A549 (cell line): ENCODE results near the gene TRIM26. TPM values are rescaled to one million over a fixed set of nuclear protein-coding genes. Genes with fewer than 3 reads are reported as not detected.

Experiments used
- ATAC-seq, 2 experiments: fragments of 200-7000 bp in 1 of 2; fragments of >200 bp in 1 of 2; cut with Nextera tagmentation in 1 of 2; cut with Tn5 transposase in 1 of 2; 3 replicates each; pipeline versions ENCODE4 v1.8.0 to v1.9.1; 2018 to 2020; ENCODE audit warnings: mild to moderate bottlenecking in 1 of 2, moderate library complexity in 1 of 2
- CTCF ChIA-PET: fragments of 300-600 bp; sonication (Branson Sonifier 250); formaldehyde crosslinking; extraction: SDS; loops from one replicate; lab custom pipeline; 2021; ENCODE audit warnings: antibody characterized with exemption, inconsistent platforms; lab: Yijun Ruan, JAX
- POLR2A ChIA-PET: fragments of 350-600 bp; formaldehyde crosslinking; extraction: SDS; loops from one replicate; lab custom pipeline; 2021; ENCODE audit warnings: antibody characterized with exemption, inconsistent platforms; lab: Yijun Ruan, JAX
- DNase-seq, 2 experiments: peaks; one replicate each; pipeline versions ENCODE4 v3.0.0 to v3.0.0-alpha.2; 2011 to 2016; ENCODE audit warnings: low read depth in 1 of 2, low spot score in 1 of 2
- FAIRE-seq: peaks from 2 replicates; lab custom pipeline; 2011; peaks lifted over from hg19 to GRCh38; lab: Jason Lieb, UNC
- H3K27ac ChIP-seq, 2 experiments: fragments of >200 bp; sonication (Bioruptor Twin); formaldehyde crosslinking; 3 replicates each; pipeline ENCODE4 v1.5.1; 2016 to 2017
- H3K4me1 ChIP-seq: fragments of >200 bp; sonication (Bioruptor Twin); formaldehyde crosslinking; 3 replicates; pipeline ENCODE4 v1.6.1; 2016
- H3K4me2 ChIP-seq: fragments of >200 bp; sonication (Bioruptor Twin); formaldehyde crosslinking; 3 replicates; pipeline ENCODE4 v1.6.1; 2016
- H3K4me3 ChIP-seq: fragments of >200 bp; sonication (Bioruptor Twin); formaldehyde crosslinking; 3 replicates; pipeline ENCODE4 v1.5.1; 2016
- H3K9me3 ChIP-seq: fragments of >200 bp; sonication (Bioruptor Twin); formaldehyde crosslinking; 3 replicates; pipeline ENCODE4 v1.6.1; 2016
- EHF ChIP-seq: fragments of 250-450 bp; sonication (Bioruptor Pico); IDR thresholded peaks from 2 replicates; pipeline ENCODE4 v1.5.0; 2020; ENCODE audit warnings: mild to moderate bottlenecking
- EHMT2 ChIP-seq: fragments of 200-600 bp; sonication (generic); IDR thresholded peaks from 2 replicates; pipeline ENCODE4 v1.6.1; 2016; ENCODE audit warnings: antibody characterized with exemption, low read depth, mild to moderate bottlenecking, moderate library complexity
- FOSB ChIP-seq: fragments of 250-450 bp; sonication (Bioruptor Pico); IDR thresholded peaks from 2 replicates; pipeline ENCODE4 v1.5.0; 2020; ENCODE audit warnings: mild to moderate bottlenecking, moderate library complexity
- FOXS1 ChIP-seq: fragments of 250-450 bp; sonication (Bioruptor Pico); IDR thresholded peaks from 2 replicates; pipeline ENCODE4 v1.5.0; 2020; ENCODE audit warnings: mild to moderate bottlenecking, moderate library complexity
- HDAC2 ChIP-seq: fragments of 200-600 bp; sonication (generic); IDR thresholded peaks from 2 replicates; pipeline ENCODE4 v1.6.1; 2016
- HOXB13 ChIP-seq: fragments of 250-450 bp; sonication (Bioruptor Pico); IDR thresholded peaks from 2 replicates; pipeline ENCODE4 v1.5.0; 2020; ENCODE audit warnings: low read depth, mild to moderate bottlenecking, moderate library complexity
- JUNB ChIP-seq: fragments of >200 bp; sonication (Bioruptor Twin); formaldehyde crosslinking; IDR thresholded peaks from 2 replicates; pipeline ENCODE4 v1.6.1; 2016
- RAD21 ChIP-seq, 2 experiments: fragments of >200 bp in 1 of 2; sonication (Bioruptor Twin) in 1 of 2; formaldehyde crosslinking in 1 of 2; IDR thresholded peaks in 1 of 2; conservative IDR thresholded peaks in 1 of 2; 2 replicates in 1 of 2; 3 replicates in 1 of 2; pipeline ENCODE4 v1.6.1; 2012 to 2018; ENCODE audit warnings: inconsistent platforms in 1 of 2
- RARB ChIP-seq: fragments of 250-450 bp; sonication (Bioruptor Pico); IDR thresholded peaks from 2 replicates; pipeline ENCODE4 v1.8.0; 2021; ENCODE audit warnings: mild to moderate bottlenecking, moderate library complexity
- RFX5 ChIP-seq: fragments of 450-650 bp; IDR thresholded peaks from 2 replicates; pipeline ENCODE4 v1.7.1; 2014; ENCODE audit warnings: antibody characterized with exemption, mild to moderate bottlenecking, moderate library complexity
- SMC3 ChIP-seq: fragments of >200 bp; sonication (Bioruptor Twin); formaldehyde crosslinking; IDR thresholded peaks from 3 replicates; pipeline ENCODE4 v1.6.1; 2018; ENCODE audit warnings: inconsistent platforms
- SREBF2 ChIP-seq: fragments of 450-650 bp; IDR thresholded peaks from 2 replicates; pipeline ENCODE4 v1.6.1; 2014; ENCODE audit warnings: mild to moderate bottlenecking, moderate library complexity
- WGBS: methylation state at CpG from one replicate; pipeline ENCODE4 v1.1.6; 2017; ENCODE audit errors: missing lambda C conversion rate; 5-methylcytosine and 5-hydroxymethylcytosine counted together
- polyA plus RNA-seq, 4 experiments: library from polyadenylated mRNA; depleted of rRNA in 3 of 4; stranded (reverse); fragments of >200 nt; fragmentation: RNase III in 1 of 4; extraction: RNeasy Plus Mini Kit Qiagen cat#74134 plus additional on column Dnase treatment in 1 of 4; gene quantifications; 2 replicates in 3 of 4; 3 replicates in 1 of 4; pipeline ENCODE4 v1.2.3, GENCODE V29; 2011 to 2017
- TF ChIP-seq, protein P1 (sequence below): IDR thresholded peaks from 2 replicates; pipeline ENCODE4 v1.6.1; 2012
- TF ChIP-seq, protein P2 (sequence below): fragments of >200 bp; sonication (Bioruptor Twin); formaldehyde crosslinking; IDR thresholded peaks from 3 replicates; pipeline ENCODE4 v1.5.1; 2016
- TF ChIP-seq, protein P3 (sequence below): fragments of 200-600 bp; sonication (generic); IDR thresholded peaks from 2 replicates; pipeline ENCODE4 v1.6.1; 2016; ENCODE audit warnings: antibody characterized with exemption, mild to moderate bottlenecking, moderate library complexity
- TF ChIP-seq, protein P4 (sequence below): fragments of 250-450 bp; sonication (Bioruptor Pico); IDR thresholded peaks from 2 replicates; pipeline ENCODE4 v1.5.0; 2021; ENCODE audit warnings: mild to moderate bottlenecking, moderate library complexity, borderline replicate concordance
- TF ChIP-seq, protein P5 (sequence below): IDR thresholded peaks from 2 replicates; pipeline ENCODE4 v1.6.1; 2012; ENCODE audit warnings: low read depth, borderline replicate concordance
- TF ChIP-seq, protein P6 (sequence below): fragments of 150-350 bp; IDR thresholded peaks from 2 replicates; pipeline ENCODE4 v1.6.1; 2014; ENCODE audit warnings: low read depth, mild to moderate bottlenecking, low read length

Gene TRIM26
- polyA plus RNA-seq, 2 of the 4 experiments (the other 2 are of a cell fraction) = 30.4 TPM

DNA sequence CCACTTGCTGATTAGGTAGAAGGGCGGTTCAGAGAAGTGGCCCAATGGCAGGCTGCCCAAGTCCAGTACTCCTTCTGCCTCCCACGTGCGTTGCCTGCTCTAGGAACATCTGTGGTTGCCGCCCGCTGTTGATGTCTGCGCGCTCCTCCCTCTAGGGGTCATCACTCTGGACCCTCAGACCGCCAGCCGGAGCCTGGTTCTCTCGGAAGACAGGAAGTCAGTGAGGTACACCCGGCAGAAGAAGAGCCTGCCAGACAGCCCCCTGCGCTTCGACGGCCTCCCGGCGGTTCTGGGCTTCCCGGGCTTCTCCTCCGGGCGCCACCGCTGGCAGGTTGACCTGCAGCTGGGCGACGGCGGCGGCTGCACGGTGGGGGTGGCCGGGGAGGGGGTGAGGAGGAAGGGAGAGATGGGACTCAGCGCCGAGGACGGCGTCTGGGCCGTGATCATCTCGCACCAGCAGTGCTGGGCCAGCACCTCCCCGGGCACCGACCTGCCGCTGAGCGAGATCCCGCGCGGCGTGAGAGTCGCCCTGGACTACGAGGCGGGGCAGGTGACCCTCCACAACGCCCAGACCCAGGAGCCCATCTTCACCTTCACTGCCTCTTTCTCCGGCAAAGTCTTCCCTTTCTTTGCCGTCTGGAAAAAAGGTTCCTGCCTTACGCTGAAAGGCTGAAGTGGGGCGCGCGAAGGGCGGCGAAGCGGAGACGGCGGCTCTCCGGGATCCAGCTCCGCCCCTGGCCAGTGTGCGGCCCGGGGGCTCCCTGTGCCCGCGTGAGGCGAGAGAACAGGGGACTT lies 41.3 kb downstream of the TRIM26 start (continued):
- no peak for TF ChIP-seq HOXB13 (CRISPR knock-in tag)

DNA sequence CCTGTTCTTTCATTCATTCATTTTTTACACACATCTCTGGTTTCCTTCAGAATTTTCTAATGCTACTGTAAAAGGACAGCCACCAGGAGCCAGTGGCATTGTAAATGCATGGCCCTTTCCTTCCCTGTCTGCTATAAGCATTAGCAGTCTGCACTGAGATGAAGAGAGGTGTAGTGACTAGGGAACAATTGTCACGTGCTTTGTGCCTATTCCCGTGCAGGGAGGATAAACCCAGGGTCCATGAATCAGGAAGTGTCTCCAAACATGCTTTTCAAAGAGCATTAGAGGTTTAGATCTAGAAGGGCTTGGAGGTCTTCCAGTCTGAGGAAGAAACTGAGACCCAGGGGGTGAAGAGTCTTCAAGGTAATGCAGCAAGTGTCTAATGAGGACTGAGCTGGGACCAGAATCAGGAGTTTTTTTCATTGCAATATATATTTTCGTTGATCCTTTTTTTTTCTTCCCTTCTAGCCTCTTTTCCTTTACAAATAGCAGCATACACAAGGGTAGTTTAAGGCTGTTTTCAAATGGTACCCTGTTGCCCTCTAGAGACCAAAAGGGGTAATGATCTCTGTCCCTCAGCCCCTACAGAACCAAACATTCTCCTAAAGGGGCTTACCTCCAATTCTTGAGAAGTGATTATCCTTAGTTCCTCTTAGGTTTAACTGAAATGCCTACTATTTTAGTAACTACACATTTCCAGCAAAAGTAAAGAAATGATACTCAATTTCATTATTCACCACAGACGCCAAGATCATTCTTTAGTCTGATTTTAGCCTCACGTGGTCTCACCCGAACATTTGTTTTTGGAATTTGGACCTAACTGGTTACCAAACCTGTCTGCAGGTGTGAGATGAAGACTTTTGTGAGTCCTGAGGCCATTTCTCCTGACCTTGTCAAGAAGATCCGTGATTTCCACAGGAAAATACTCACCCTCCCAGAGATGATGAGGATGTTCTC lies 43.3 kb downstream of the TRIM26 start:
- CTCF ChIA-PET = interaction anchor here (0.7 to 2.2 kb wide), 9 partner anchors 36 to 309 kb away, joined by 3 to 16 read pairs (median 4); no protein-coding TSS in a partner anchor
- no peak for TF ChIP-seq FOXS1 (CRISPR knock-in tag)
- peak; percentile 77 to 81 for TF ChIP-seq RAD21 (conservative IDR thresholded peaks at IDR 0.05 in 1 of 2, IDR thresholded peaks at IDR 0.05 in 1 of 2)
- TF ChIP-seq SMC3 = peak; percentile 74
- TF ChIP-seq, protein P1, sequence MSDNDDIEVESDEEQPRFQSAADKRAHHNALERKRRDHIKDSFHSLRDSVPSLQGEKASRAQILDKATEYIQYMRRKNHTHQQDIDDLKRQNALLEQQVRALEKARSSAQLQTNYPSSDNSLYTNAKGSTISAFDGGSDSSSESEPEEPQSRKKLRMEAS = no peak
- TF ChIP-seq, protein P2, sequence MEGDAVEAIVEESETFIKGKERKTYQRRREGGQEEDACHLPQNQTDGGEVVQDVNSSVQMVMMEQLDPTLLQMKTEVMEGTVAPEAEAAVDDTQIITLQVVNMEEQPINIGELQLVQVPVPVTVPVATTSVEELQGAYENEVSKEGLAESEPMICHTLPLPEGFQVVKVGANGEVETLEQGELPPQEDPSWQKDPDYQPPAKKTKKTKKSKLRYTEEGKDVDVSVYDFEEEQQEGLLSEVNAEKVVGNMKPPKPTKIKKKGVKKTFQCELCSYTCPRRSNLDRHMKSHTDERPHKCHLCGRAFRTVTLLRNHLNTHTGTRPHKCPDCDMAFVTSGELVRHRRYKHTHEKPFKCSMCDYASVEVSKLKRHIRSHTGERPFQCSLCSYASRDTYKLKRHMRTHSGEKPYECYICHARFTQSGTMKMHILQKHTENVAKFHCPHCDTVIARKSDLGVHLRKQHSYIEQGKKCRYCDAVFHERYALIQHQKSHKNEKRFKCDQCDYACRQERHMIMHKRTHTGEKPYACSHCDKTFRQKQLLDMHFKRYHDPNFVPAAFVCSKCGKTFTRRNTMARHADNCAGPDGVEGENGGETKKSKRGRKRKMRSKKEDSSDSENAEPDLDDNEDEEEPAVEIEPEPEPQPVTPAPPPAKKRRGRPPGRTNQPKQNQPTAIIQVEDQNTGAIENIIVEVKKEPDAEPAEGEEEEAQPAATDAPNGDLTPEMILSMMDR = peak; percentile 69

DNA sequence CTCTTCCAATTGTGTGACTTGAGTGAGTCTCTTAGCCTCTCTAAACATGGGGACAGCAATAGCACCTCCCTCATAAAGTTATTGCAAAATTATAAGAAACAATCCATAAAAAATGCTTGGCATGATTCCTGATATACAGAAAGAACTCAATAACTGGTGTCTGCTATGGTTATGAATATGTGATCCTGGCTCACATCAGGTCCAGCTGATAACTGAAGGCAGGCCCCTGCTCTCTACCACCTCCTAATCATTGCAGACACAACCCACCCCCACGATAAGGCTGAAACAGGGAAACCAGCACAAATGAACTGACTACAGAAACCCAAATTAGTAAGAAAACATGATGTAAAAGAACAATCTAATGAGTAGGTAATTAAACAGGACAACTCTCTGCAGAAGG lies 44.5 kb downstream of the TRIM26 start:
- FAIRE-seq (no peak), ATAC-seq (no peak), DNase-seq (no peak)
- no peak overlapping the region for H3K4me2 ChIP-seq
- H3K9me3 ChIP-seq = no peaks in the 10 kb centered on the region
- no peak overlapping the region for H3K27ac ChIP-seq
- ChIA-PET CTCF (interaction anchor here (1.0 to 2.7 kb wide), 3 partner anchors 38 to 76 kb away, joined by 4 to 22 read pairs (median 13); no protein-coding TSS in a partner anchor), POLR2A (no interaction called here)
- TF ChIP-seq RARB (CRISPR knock-in tag) = no peak
- TF ChIP-seq JUNB = no peak
- TF ChIP-seq, protein P3, sequence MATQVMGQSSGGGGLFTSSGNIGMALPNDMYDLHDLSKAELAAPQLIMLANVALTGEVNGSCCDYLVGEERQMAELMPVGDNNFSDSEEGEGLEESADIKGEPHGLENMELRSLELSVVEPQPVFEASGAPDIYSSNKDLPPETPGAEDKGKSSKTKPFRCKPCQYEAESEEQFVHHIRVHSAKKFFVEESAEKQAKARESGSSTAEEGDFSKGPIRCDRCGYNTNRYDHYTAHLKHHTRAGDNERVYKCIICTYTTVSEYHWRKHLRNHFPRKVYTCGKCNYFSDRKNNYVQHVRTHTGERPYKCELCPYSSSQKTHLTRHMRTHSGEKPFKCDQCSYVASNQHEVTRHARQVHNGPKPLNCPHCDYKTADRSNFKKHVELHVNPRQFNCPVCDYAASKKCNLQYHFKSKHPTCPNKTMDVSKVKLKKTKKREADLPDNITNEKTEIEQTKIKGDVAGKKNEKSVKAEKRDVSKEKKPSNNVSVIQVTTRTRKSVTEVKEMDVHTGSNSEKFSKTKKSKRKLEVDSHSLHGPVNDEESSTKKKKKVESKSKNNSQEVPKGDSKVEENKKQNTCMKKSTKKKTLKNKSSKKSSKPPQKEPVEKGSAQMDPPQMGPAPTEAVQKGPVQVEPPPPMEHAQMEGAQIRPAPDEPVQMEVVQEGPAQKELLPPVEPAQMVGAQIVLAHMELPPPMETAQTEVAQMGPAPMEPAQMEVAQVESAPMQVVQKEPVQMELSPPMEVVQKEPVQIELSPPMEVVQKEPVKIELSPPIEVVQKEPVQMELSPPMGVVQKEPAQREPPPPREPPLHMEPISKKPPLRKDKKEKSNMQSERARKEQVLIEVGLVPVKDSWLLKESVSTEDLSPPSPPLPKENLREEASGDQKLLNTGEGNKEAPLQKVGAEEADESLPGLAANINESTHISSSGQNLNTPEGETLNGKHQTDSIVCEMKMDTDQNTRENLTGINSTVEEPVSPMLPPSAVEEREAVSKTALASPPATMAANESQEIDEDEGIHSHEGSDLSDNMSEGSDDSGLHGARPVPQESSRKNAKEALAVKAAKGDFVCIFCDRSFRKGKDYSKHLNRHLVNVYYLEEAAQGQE = no peak
- no peak for TF ChIP-seq RFX5
- no peak for TF ChIP-seq FOXS1 (CRISPR knock-in tag)
- no peak for TF ChIP-seq EHMT2
- no peak for TF ChIP-seq EHF (CRISPR knock-in tag)
- no peak for TF ChIP-seq HDAC2
- no peak for TF ChIP-seq SREBF2
- TF ChIP-seq, protein P4, sequence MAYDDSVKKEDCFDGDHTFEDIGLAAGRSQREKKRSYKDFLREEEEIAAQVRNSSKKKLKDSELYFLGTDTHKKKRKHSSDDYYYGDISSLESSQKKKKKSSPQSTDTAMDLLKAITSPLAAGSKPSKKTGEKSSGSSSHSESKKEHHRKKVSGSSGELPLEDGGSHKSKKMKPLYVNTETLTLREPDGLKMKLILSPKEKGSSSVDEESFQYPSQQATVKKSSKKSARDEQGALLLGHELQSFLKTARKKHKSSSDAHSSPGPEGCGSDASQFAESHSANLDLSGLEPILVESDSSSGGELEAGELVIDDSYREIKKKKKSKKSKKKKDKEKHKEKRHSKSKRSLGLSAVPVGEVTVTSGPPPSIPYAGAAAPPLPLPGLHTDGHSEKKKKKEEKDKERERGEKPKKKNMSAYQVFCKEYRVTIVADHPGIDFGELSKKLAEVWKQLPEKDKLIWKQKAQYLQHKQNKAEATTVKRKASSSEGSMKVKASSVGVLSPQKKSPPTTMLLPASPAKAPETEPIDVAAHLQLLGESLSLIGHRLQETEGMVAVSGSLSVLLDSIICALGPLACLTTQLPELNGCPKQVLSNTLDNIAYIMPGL = no peak
- TF ChIP-seq, protein P5, sequence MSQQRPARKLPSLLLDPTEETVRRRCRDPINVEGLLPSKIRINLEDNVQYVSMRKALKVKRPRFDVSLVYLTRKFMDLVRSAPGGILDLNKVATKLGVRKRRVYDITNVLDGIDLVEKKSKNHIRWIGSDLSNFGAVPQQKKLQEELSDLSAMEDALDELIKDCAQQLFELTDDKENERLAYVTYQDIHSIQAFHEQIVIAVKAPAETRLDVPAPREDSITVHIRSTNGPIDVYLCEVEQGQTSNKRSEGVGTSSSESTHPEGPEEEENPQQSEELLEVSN = no peak
- TF ChIP-seq, protein P6, sequence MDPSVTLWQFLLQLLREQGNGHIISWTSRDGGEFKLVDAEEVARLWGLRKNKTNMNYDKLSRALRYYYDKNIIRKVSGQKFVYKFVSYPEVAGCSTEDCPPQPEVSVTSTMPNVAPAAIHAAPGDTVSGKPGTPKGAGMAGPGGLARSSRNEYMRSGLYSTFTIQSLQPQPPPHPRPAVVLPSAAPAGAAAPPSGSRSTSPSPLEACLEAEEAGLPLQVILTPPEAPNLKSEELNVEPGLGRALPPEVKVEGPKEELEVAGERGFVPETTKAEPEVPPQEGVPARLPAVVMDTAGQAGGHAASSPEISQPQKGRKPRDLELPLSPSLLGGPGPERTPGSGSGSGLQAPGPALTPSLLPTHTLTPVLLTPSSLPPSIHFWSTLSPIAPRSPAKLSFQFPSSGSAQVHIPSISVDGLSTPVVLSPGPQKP = no peak
- no peak for TF ChIP-seq HOXB13 (CRISPR knock-in tag)
- TF ChIP-seq FOSB = no peak
- H3K4me1 ChIP-seq = no peaks in the 10 kb centered on the region
- WGBS = 9% methylated on average over 1 of the region's 1 CpG
- H3K4me3 ChIP-seq = no peak overlapping the region

More for the DNA sequence above, 43.3 kb downstream of the TRIM26 start:
- H3K4me2 ChIP-seq = no peak overlapping the region
- WGBS = 35% methylated on average over 7 of the region's 7 CpGs
- H3K27ac ChIP-seq = no peak overlapping the region
- H3K4me1 ChIP-seq = no peaks in the 10 kb centered on the region
- H3K4me3 ChIP-seq = no peak overlapping the region
- ATAC-seq (peak; percentile 89 to 97; a peak in 5 of 6 replicates), DNase-seq (peak; percentile 33 to 45), FAIRE-seq (no peak)
- no peaks in the 10 kb centered on the region for H3K9me3 ChIP-seq
- POLR2A ChIA-PET = no interaction called here
